Fibroblast of peridontal ligament (primary cell): ENCODE results near the gene CPNE1.
A peak's percentile ranks its signal among the peaks of the same experiment; 100 is the strongest.
"Not testable (repeated sequence)": the region's sequence is repeated elsewhere in the genome, so short reads cannot be mapped to it uniquely, and the experiment has no call there.

ENCODE experiments used
- DNase-seq: peaks from one replicate; pipeline ENCODE4 v3.0.0-alpha.2; 2010; ENCODE audit errors: extremely low read depth

CPNE1 gene

GRCh38 chr20:35698298-35699126 is 33.8 kb upstream of the CPNE1 start:
- no peak for DNase-seq

- no peak for DNase-seq
Observed at GRCh38 chr20:35697696-35698297, 33.1 kb upstream of the CPNE1 start.

GRCh38 chr20:35695978-35696377 is 31.3 kb upstream of the CPNE1 start:
- no peak for DNase-seq

- no peak for DNase-seq
Observed at GRCh38 chr20:35695245-35695749, 30.6 kb upstream of the CPNE1 start.

GRCh38 chr20:35690265-35690664 is 25.6 kb upstream of the CPNE1 start:
- DNase-seq, result no peak

GRCh38 chr20:35686872-35687271 is 22.2 kb upstream of the CPNE1 start:
- not testable (repeated sequence) for DNase-seq

GRCh38 chr20:35685368-35685767 is 20.7 kb upstream of the CPNE1 start:
- DNase-seq, result not testable (repeated sequence)

- no peak for DNase-seq
Observed at GRCh38 chr20:35681960-35682359, 17.3 kb upstream of the CPNE1 start.

GRCh38 chr20:35680452-35681183 is 15.9 kb upstream of the CPNE1 start:
- no peak for DNase-seq

- no peak for DNase-seq
Observed at GRCh38 chr20:35674921-35675320, 10.2 kb upstream of the CPNE1 start.

GRCh38 chr20:35673884-35674283 is 9.2 kb upstream of the CPNE1 start:
- no peak for DNase-seq

- DNase-seq, result no peak
Observed at GRCh38 chr20:35669681-35670080, 5.0 kb upstream of the CPNE1 start.

- DNase-seq, result no peak
Observed at GRCh38 chr20:35669221-35669620, 4.5 kb upstream of the CPNE1 start.

GRCh38 chr20:35665949-35666288 is 1.2 kb upstream of the CPNE1 start:
- no peak for DNase-seq

- peak; percentile 22 for DNase-seq
Observed at GRCh38 chr20:35663516-35664465, 909 bp downstream of the CPNE1 start.

- DNase-seq, result no peak
Observed at GRCh38 chr20:35662551-35662950, 2.1 kb downstream of the CPNE1 start.

- DNase-seq, result no peak
Observed at GRCh38 chr20:35661908-35662307, 2.8 kb downstream of the CPNE1 start.

GRCh38 chr20:35661053-35661452 is 3.6 kb downstream of the CPNE1 start:
- DNase-seq, result no peak

GRCh38 chr20:35660122-35660937 is 4.4 kb downstream of the CPNE1 start:
- DNase-seq, result no peak

GRCh38 chr20:35657271-35657670 is 7.4 kb downstream of the CPNE1 start:
- DNase-seq, result no peak

GRCh38 chr20:35654415-35654814 is 10.3 kb downstream of the CPNE1 start:
- DNase-seq, result no peak
